HK-2 (cell line): ENCODE data around the gene HJURP.

Experiments
- DNase-seq: peaks from one replicate; pipeline ENCODE4 v3.0.0-alpha.2; 2018; ENCODE audit not compliant: unreplicated experiment

Gene HJURP

GRCh38 chr2:233794128-233794658 is 60.1 kb downstream of the HJURP start:
- DNase-seq = no peak

GRCh38 chr2:233793465-233794127 is 60.7 kb downstream of the HJURP start:
- no peak for DNase-seq

- no peak for DNase-seq
Observed at GRCh38 chr2:233792720-233793119, 61.6 kb downstream of the HJURP start.

GRCh38 chr2:233791883-233792329 is 62.4 kb downstream of the HJURP start:
- DNase-seq = no peak

- DNase-seq = no peak
Observed at GRCh38 chr2:233791151-233791882, 63.0 kb downstream of the HJURP start.

GRCh38 chr2:233789554-233789953 is 64.8 kb downstream of the HJURP start:
- no peak for DNase-seq
